Glutamatergic neuron (in vitro differentiated cells): ENCODE measurements around the gene GNA15. TPM values are rescaled to one million over a fixed set of nuclear protein-coding genes. Genes with fewer than 3 reads are reported as not detected.
"Not testable (repeated sequence)": the region's sequence is repeated elsewhere in the genome, so short reads cannot be mapped to it uniquely, and the experiment has no call there.

Experiments used
- DNase-seq: peaks from one replicate; pipeline ENCODE4 v3.0.0; 2022
- H3K27ac Mint-ChIP-seq: one replicate; pipeline ENCODE4 v1.8.0; 2020; ENCODE audit warnings: mild to moderate bottlenecking, mixed read lengths, inconsistent platforms; ENCODE audit not compliant: unreplicated experiment
- H3K27me3 Mint-ChIP-seq: one replicate; pipeline ENCODE4 v1.8.0; 2020; ENCODE audit warnings: mild to moderate bottlenecking, moderate library complexity, mixed read lengths, inconsistent platforms; ENCODE audit not compliant: unreplicated experiment
- H3K36me3 Mint-ChIP-seq: one replicate; pipeline ENCODE4 v1.8.0; 2020; ENCODE audit warnings: mild to moderate bottlenecking, mixed read lengths, inconsistent platforms; ENCODE audit not compliant: unreplicated experiment
- H3K4me1 Mint-ChIP-seq: one replicate; pipeline ENCODE4 v1.8.0; 2020; ENCODE audit warnings: mild to moderate bottlenecking, low read depth, mixed read lengths, inconsistent platforms; ENCODE audit not compliant: unreplicated experiment
- H3K4me3 Mint-ChIP-seq: one replicate; pipeline ENCODE4 v1.8.0; 2020; ENCODE audit warnings: mild to moderate bottlenecking, mixed read lengths, inconsistent platforms; ENCODE audit not compliant: unreplicated experiment
- H3K9me3 Mint-ChIP-seq: one replicate; pipeline ENCODE4 v1.8.0; 2020; ENCODE audit warnings: mild to moderate bottlenecking, moderate library complexity, mixed read lengths, inconsistent platforms; ENCODE audit not compliant: unreplicated experiment
- total RNA-seq: library from RNA; stranded (reverse); fragmentation: NEBNext Ultra II Directional; extraction: Animal tissue kit (Norgen Biotek cat#: 25700); gene quantifications from one replicate; pipeline ENCODE4 v1.2.1, GENCODE V29; 2021; ENCODE audit not compliant: unreplicated experiment
- TF ChIP-seq, protein P1 (sequence below): fragments of 200-600 bp; sonication (generic); IDR thresholded peaks from one replicate; pipeline ENCODE4 v1.5.0; 2021; ENCODE audit not compliant: partially characterized antibody, unreplicated experiment

The GNA15 gene
- total RNA-seq, 1 donor from 2014 or later = not detected

DNA sequence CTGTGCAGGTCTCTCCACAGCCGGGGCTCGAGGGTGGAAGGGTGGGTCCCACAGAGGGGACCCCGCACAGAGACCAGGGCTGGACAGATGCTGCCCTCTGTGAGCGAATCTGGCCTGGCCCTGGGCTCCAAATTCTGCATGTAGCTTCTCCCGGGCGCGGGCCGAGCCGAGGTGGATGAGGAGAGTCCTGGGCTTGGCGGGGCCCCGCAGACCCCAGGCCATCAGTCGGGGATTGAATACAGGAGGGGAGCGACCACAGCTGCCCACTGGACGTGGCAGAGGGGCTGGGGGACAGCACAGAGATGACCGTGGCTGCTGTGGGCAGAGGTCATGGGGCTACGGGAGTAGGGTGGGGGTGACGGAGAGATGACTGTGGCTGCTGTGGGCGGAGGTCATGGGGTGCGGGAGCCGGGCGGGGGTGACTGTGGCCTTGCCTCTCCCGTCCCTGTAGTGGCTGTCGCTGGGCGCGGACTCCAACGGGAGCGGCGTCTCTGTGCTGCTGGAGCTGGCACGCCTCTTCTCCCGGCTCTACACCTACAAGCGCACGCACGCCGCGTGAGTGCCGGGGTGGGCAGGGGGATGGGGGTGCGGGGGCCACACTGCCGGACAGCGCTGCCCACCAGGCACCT is 65.4 kb downstream of the GNA15 start:
- Mint-ChIP-seq H3K9me3 (no peaks in the 10 kb centered on the region), H3K4me1 (no peaks in the 10 kb centered on the region), H3K27ac (no peak overlapping the region), H3K36me3 (no peaks in the 10 kb centered on the region), H3K27me3 (peaks cover 1% of the 10 kb centered on the region), H3K4me3 (no peak overlapping the region)
- no peak for DNase-seq
- TF ChIP-seq, protein P1, sequence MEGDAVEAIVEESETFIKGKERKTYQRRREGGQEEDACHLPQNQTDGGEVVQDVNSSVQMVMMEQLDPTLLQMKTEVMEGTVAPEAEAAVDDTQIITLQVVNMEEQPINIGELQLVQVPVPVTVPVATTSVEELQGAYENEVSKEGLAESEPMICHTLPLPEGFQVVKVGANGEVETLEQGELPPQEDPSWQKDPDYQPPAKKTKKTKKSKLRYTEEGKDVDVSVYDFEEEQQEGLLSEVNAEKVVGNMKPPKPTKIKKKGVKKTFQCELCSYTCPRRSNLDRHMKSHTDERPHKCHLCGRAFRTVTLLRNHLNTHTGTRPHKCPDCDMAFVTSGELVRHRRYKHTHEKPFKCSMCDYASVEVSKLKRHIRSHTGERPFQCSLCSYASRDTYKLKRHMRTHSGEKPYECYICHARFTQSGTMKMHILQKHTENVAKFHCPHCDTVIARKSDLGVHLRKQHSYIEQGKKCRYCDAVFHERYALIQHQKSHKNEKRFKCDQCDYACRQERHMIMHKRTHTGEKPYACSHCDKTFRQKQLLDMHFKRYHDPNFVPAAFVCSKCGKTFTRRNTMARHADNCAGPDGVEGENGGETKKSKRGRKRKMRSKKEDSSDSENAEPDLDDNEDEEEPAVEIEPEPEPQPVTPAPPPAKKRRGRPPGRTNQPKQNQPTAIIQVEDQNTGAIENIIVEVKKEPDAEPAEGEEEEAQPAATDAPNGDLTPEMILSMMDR = no peak

DNA sequence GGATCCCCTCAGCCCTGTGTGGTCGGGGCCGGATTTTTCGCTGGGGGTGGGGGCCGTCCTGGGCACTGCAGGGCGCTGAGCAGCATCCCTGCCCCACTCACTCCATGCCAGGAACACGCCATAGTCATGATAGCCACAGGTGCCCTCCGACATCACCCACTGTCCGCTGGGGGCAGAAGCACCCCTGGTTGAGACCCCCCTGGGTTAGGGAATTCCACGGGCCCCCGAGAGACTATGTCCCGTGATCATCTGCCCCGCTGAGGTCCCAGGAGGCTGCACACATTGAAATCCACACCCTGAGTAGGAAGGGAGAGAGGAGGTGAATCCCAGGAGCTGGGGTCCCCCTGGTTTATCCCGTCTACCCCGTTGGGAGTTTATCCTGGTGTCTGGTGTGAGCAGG is 66.1 kb downstream of the GNA15 start:
- no peak for DNase-seq
- no peak overlapping the region for H3K4me3 Mint-ChIP-seq
- no peaks in the 10 kb centered on the region for H3K4me1 Mint-ChIP-seq
- no peaks in the 10 kb centered on the region for H3K36me3 Mint-ChIP-seq
- H3K9me3 Mint-ChIP-seq = no peaks in the 10 kb centered on the region
- TF ChIP-seq, protein P1 = no peak
- no peak overlapping the region for H3K27ac Mint-ChIP-seq
- peaks cover 1% of the 10 kb centered on the region for H3K27me3 Mint-ChIP-seq

DNA sequence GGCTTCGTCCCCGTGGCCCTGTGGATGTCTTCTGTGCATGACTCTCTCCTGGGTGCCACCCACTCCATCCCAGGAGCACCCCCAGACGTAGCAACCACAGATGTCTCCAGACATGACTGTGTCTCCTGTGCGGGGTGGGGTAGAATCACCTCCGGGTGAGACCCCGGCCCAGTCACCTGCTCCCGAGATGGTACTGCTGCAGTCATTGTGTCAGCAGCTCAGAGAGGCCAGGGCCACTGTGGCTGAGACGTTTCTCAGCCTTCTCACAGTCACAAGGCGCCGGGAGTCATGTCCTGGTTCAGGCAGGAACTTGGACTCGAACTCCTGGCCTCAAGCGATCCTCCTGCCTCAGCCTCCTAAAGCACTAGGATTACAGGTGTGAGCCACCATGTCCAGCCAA is 66.5 kb downstream of the GNA15 start:
- no peak overlapping the region for H3K4me3 Mint-ChIP-seq
- no peaks in the 10 kb centered on the region for H3K36me3 Mint-ChIP-seq
- TF ChIP-seq, protein P1 = no peak
- H3K9me3 Mint-ChIP-seq = no peaks in the 10 kb centered on the region
- no peaks in the 10 kb centered on the region for H3K4me1 Mint-ChIP-seq
- no peak for DNase-seq
- H3K27ac Mint-ChIP-seq = no peak overlapping the region
- peaks cover 1% of the 10 kb centered on the region for H3K27me3 Mint-ChIP-seq

DNA sequence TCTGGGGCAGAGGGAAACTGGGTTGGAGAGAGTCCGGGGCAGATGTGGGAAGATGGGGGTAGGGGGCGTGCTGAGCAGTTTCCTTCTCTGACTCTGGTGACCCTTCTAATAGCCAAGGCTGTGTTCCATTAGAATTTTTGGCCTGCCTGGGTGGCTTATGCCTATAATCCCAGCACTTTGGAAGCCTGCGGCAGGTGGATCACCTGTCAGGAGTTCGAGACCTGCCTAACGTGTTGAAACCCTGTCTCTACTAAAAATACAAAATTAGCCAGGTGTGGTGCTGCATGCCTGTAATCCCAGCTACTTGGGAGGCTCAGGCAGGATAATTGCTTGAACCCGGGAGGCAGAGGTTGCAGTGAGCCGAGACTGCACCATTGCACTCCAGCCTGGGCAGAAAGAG is 67.1 kb downstream of the GNA15 start:
- DNase-seq, H3K4me1 Mint-ChIP-seq, H3K36me3 Mint-ChIP-seq, H3K27me3 Mint-ChIP-seq, H3K4me3 Mint-ChIP-seq, H3K9me3 Mint-ChIP-seq, H3K27ac Mint-ChIP-seq: not testable (repeated sequence)

DNA sequence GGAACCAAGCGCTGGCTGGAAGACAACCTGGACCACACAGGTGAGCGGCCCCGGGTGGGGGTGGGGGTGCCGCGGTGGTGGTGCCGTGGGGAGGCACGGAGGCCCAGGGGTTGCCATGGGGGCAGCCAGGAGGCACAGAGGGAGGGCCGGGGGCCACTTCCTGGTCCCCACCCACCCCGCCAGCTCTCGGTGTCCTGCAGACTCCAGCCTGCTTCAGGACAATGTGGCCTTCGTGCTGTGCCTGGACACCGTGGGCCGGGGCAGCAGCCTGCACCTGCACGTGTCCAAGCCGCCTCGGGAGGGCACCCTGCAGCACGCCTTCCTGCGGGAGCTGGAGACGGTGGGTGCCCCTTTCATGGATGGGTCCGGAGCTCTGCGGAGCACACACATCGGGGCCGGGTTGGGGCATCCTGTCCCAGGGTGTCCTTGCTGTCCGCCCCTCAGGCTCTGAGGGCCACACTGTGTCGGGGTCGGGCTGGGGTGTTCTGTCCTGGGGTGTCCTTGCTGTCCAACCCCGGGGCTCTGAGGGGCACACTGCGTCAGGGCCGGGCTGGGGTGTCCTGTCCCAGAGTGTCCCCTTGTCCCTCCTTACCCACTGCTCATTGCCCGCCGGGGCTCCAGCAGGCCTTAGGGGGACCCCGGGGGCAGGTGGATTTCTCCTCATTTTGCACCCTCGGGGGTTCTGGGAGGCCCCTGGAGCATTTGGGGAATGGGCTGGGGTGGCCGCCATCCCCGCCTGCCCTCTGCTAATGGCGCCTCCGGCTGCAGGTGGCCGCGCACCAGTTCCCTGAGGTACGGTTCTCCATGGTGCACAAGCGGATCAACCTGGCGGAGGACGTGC is 68.2 kb downstream of the GNA15 start:
- Mint-ChIP-seq H3K27me3 (no peaks in the 10 kb centered on the region), H3K4me3 (no peak overlapping the region), H3K27ac (no peak overlapping the region), H3K4me1 (no peaks in the 10 kb centered on the region), H3K9me3 (no peaks in the 10 kb centered on the region), H3K36me3 (no peaks in the 10 kb centered on the region)
- no peak for DNase-seq
- TF ChIP-seq, protein P1 = no peak
